ENCODE measurements around the gene CASK.
"Not testable (repeated sequence)": the region's sequence is repeated elsewhere in the genome, so short reads cannot be mapped to it uniquely, and the experiment has no call there.

CASK gene

GRCh38 chrX:41616935-41617334 is 306.4 kb downstream of the CASK start:
- Histone ChIP-seq H3K27ac (ENCODE audit: low read depth, low read length) (no peak overlapping the region), H3K9ac (ENCODE audit: low read length) (no peak overlapping the region), H3K4me1 (ENCODE audit: control insufficient read depth, insufficient read depth, low read length) (no peaks in the 10 kb centered on the region), H3K27me3 (ENCODE audit: control insufficient read depth, insufficient read depth, low read length) (no peaks in the 10 kb centered on the region), H3K4me3 (ENCODE audit: low read length) (no peak overlapping the region), H3K36me3 (ENCODE audit: control insufficient read depth, insufficient read depth, low read length) (no peaks in the 10 kb centered on the region)

DNA sequence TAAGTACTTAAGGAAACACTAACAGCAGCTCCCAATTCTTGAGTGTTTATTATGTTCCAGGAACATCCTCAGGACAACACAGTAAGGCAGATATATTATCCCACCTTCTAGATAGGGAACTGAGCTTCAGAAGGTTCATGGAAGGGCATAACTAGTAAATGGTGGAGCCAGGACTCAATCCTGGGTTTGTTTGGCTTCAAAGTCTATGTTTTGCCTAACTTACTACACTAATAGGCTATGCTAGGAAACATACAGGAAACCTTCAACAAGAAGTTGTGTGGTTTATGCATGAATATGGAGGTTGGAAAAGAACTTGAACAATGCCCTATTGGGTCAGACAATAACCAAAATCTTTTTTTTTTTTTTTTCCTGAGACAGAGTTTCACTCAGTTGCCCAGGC is 307.1 kb downstream of the CASK start:
- Histone ChIP-seq H3K27ac (ENCODE audit: low read depth, low read length) (no peak overlapping the region), H3K9ac (ENCODE audit: low read length) (no peak overlapping the region), H3K27me3 (ENCODE audit: control insufficient read depth, insufficient read depth, low read length) (no peaks in the 10 kb centered on the region), H3K4me3 (ENCODE audit: low read length) (no peak overlapping the region), H3K36me3 (ENCODE audit: control insufficient read depth, insufficient read depth, low read length) (no peaks in the 10 kb centered on the region), H3K4me1 (ENCODE audit: control insufficient read depth, insufficient read depth, low read length) (no peaks in the 10 kb centered on the region)

DNA sequence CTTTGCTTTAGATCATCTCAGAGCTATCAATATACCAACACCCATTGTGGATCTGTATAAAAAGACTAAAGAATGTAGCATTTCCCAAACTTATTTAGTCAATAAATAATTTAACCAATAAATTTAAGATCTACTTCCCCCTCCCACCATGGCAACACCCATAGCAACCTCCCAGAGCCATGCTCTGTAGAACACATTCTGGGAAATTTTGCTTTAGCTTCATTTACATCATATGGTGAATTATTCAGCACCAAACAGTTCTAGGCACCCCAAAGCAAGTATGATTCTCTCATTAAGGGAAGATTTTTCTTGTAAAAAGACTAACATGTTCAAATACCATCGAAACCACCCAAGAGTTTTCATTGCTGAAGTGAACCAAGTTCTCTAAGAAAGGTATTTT is 315.1 kb downstream of the CASK start:
- H3K4me3 ChIP-seq (ENCODE audit: low read length): no peak overlapping the region
- H3K4me1 ChIP-seq (ENCODE audit: control insufficient read depth, insufficient read depth, low read length): no peaks in the 10 kb centered on the region
- H3K9ac ChIP-seq (ENCODE audit: low read length): no peak overlapping the region
- no peaks in the 10 kb centered on the region for H3K36me3 ChIP-seq (ENCODE audit: control insufficient read depth, insufficient read depth, low read length)
- H3K27me3 ChIP-seq (ENCODE audit: control insufficient read depth, insufficient read depth, low read length): no peaks in the 10 kb centered on the region
- no peak overlapping the region for H3K27ac ChIP-seq (ENCODE audit: low read depth, low read length)

GRCh38 chrX:41607264-41607832 is 316.0 kb downstream of the CASK start:
- Histone ChIP-seq H3K9ac (ENCODE audit: low read length) (no peak overlapping the region), H3K4me3 (ENCODE audit: low read length) (no peak overlapping the region), H3K27me3 (ENCODE audit: control insufficient read depth, insufficient read depth, low read length) (no peaks in the 10 kb centered on the region), H3K36me3 (ENCODE audit: control insufficient read depth, insufficient read depth, low read length) (no peaks in the 10 kb centered on the region), H3K4me1 (ENCODE audit: control insufficient read depth, insufficient read depth, low read length) (no peaks in the 10 kb centered on the region), H3K27ac (ENCODE audit: low read depth, low read length) (no peak overlapping the region)

- H3K4me3 ChIP-seq (ENCODE audit: low read length); H3K36me3 ChIP-seq (ENCODE audit: control insufficient read depth, insufficient read depth, low read length); H3K27ac ChIP-seq (ENCODE audit: low read depth, low read length); H3K4me1 ChIP-seq (ENCODE audit: control insufficient read depth, insufficient read depth, low read length); H3K27me3 ChIP-seq (ENCODE audit: control insufficient read depth, insufficient read depth, low read length); H3K9ac ChIP-seq (ENCODE audit: low read length): not testable (repeated sequence)
Measured at GRCh38 chrX:41606057-41606456, 317.3 kb downstream of the CASK start.

- H3K27me3 ChIP-seq (ENCODE audit: control insufficient read depth, insufficient read depth, low read length): no peaks in the 10 kb centered on the region
- H3K4me3 ChIP-seq (ENCODE audit: low read length): no peak overlapping the region
- H3K27ac ChIP-seq (ENCODE audit: low read depth, low read length): no peak overlapping the region
- H3K4me1 ChIP-seq (ENCODE audit: control insufficient read depth, insufficient read depth, low read length): no peaks in the 10 kb centered on the region
- no peak overlapping the region for H3K9ac ChIP-seq (ENCODE audit: low read length)
- no peaks in the 10 kb centered on the region for H3K36me3 ChIP-seq (ENCODE audit: control insufficient read depth, insufficient read depth, low read length)
Measured at GRCh38 chrX:41604766-41605543, 318.4 kb downstream of the CASK start.

DNA sequence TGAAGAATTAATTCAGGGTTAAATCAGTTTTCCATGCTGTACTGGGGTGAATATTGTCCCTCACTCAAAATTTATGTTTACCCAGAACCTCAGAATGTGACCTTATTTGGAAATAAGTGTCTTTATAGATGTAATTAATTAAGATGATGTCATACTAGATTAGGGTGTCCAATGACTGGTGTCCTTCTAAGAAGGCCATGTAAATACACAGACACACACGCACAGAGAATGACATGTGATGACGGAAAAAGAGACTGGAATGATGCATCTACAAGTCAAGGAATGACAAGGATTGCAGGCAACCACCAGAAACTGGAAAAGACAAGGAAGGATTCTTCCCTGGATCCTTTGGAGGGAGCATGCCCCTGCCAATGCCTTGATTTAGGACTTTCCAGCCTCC is 319.2 kb downstream of the CASK start:
- Histone ChIP-seq H3K27ac (ENCODE audit: low read depth, low read length) (no peak overlapping the region), H3K9ac (ENCODE audit: low read length) (no peak overlapping the region), H3K36me3 (ENCODE audit: control insufficient read depth, insufficient read depth, low read length) (no peaks in the 10 kb centered on the region), H3K4me3 (ENCODE audit: low read length) (no peak overlapping the region), H3K27me3 (ENCODE audit: control insufficient read depth, insufficient read depth, low read length) (no peaks in the 10 kb centered on the region), H3K4me1 (ENCODE audit: control insufficient read depth, insufficient read depth, low read length) (no peaks in the 10 kb centered on the region)

DNA sequence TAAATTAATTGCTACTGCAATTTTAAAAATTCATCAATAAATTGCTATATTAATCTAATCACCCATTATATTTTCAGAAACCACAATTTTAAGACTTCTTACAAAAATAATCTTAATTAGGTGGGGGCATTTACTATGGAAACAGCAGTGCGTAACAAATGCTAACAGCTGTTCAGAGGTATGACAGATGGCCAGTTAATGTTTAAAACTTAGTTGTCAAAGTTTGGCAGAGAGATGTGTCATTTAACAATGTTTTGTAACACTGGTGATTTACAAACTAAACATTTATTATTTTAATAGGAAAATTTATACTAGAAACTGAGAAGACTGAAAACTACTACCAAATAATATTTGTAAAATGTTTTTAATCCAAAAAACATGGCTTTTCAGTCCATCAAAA is 319.8 kb downstream of the CASK start:
- Histone ChIP-seq H3K4me1 (ENCODE audit: control insufficient read depth, insufficient read depth, low read length) (no peaks in the 10 kb centered on the region), H3K4me3 (ENCODE audit: low read length) (no peak overlapping the region), H3K27ac (ENCODE audit: low read depth, low read length) (no peak overlapping the region), H3K36me3 (ENCODE audit: control insufficient read depth, insufficient read depth, low read length) (no peaks in the 10 kb centered on the region), H3K27me3 (ENCODE audit: control insufficient read depth, insufficient read depth, low read length) (no peaks in the 10 kb centered on the region), H3K9ac (ENCODE audit: low read length) (no peak overlapping the region)

- Histone ChIP-seq H3K36me3 (ENCODE audit: control insufficient read depth, insufficient read depth, low read length) (no peaks in the 10 kb centered on the region), H3K4me3 (ENCODE audit: low read length) (no peak overlapping the region), H3K27me3 (ENCODE audit: control insufficient read depth, insufficient read depth, low read length) (no peaks in the 10 kb centered on the region), H3K27ac (ENCODE audit: low read depth, low read length) (no peak overlapping the region), H3K9ac (ENCODE audit: low read length) (no peak overlapping the region), H3K4me1 (ENCODE audit: control insufficient read depth, insufficient read depth, low read length) (no peaks in the 10 kb centered on the region)
Measured at GRCh38 chrX:41602816-41603345, 320.5 kb downstream of the CASK start.

GRCh38 chrX:41600291-41600690 is 323.1 kb downstream of the CASK start:
- Histone ChIP-seq H3K4me3 (ENCODE audit: low read length) (no peak overlapping the region), H3K4me1 (ENCODE audit: control insufficient read depth, insufficient read depth, low read length) (no peaks in the 10 kb centered on the region), H3K27me3 (ENCODE audit: control insufficient read depth, insufficient read depth, low read length) (no peaks in the 10 kb centered on the region), H3K27ac (ENCODE audit: low read depth, low read length) (peak overlapping the region; percentile 24), H3K36me3 (ENCODE audit: control insufficient read depth, insufficient read depth, low read length) (no peaks in the 10 kb centered on the region), H3K9ac (ENCODE audit: low read length) (no peak overlapping the region)

DNA sequence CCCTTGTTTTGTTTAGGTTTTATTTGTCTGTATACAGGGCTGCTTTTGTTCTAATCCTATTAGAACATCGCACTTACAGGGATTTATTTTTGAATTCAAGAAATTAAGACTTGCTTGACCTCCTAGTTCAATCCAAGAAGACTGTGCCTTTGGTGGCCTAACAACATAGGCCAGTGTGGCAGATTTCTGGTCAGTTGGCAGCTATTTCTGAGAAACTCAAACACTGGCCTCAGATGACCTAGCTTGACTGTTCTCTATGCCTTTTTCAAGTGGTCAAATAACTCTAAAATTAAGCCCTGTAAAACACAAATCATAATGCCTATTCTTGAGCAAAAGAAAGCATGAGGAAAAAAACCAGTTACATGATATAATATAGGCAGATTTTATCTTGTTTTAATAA is 323.8 kb downstream of the CASK start:
- H3K36me3 ChIP-seq (ENCODE audit: control insufficient read depth, insufficient read depth, low read length): no peaks in the 10 kb centered on the region
- no peaks in the 10 kb centered on the region for H3K27me3 ChIP-seq (ENCODE audit: control insufficient read depth, insufficient read depth, low read length)
- H3K27ac ChIP-seq (ENCODE audit: low read depth, low read length): no peak overlapping the region
- no peak overlapping the region for H3K9ac ChIP-seq (ENCODE audit: low read length)
- no peaks in the 10 kb centered on the region for H3K4me1 ChIP-seq (ENCODE audit: control insufficient read depth, insufficient read depth, low read length)
- H3K4me3 ChIP-seq (ENCODE audit: low read length): no peak overlapping the region

DNA sequence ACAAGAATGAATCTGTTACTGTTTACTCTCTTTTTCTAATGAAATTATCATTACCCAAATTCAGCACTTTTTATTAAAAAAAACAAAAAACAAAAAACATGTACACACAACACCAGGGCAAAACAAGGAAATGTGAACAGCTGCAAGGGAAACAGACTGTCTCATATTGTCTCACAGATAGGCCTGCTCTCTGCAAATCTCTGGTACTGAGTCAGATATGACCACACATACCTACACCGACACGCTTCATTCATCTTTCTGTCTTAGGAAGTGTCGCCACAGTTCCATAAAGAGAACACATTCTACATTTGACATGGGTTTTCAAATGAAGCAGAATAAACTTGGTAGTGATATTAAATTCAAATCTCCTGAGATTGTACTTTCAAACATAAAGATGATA is 326.8 kb downstream of the CASK start:
- Histone ChIP-seq H3K9ac (ENCODE audit: low read length) (no peak overlapping the region), H3K4me3 (ENCODE audit: low read length) (no peak overlapping the region), H3K4me1 (ENCODE audit: control insufficient read depth, insufficient read depth, low read length) (no peaks in the 10 kb centered on the region), H3K36me3 (ENCODE audit: control insufficient read depth, insufficient read depth, low read length) (no peaks in the 10 kb centered on the region), H3K27ac (ENCODE audit: low read depth, low read length) (no peak overlapping the region), H3K27me3 (ENCODE audit: control insufficient read depth, insufficient read depth, low read length) (no peaks in the 10 kb centered on the region)

DNA sequence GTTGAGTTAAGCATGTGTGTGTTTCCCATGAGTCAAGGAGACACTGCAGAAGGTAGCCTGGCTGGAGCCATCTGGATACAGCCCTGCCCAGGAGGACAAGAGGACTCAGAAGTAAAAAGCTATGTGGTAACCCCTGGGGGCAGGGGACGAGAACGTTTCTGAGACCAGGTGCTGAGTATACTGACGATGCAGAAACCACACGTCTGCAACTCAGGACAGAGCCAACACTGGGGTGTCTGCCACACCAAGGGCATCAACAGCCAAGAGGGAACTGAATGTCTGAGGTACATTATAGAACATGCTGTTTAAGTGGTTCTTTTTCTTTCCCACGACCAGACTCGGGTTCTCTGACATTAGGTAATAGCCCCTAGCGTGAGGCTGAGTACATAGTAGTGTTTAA is 328.7 kb downstream of the CASK start:
- Histone ChIP-seq H3K4me3 (ENCODE audit: low read length) (no peak overlapping the region), H3K27ac (ENCODE audit: low read depth, low read length) (no peak overlapping the region), H3K9ac (ENCODE audit: low read length) (no peak overlapping the region), H3K4me1 (ENCODE audit: control insufficient read depth, insufficient read depth, low read length) (no peaks in the 10 kb centered on the region), H3K36me3 (ENCODE audit: control insufficient read depth, insufficient read depth, low read length) (no peaks in the 10 kb centered on the region), H3K27me3 (ENCODE audit: control insufficient read depth, insufficient read depth, low read length) (no peaks in the 10 kb centered on the region)

Measured in rectal smooth muscle tissue (tissue), 1 donor.